VCaP (cell line): ENCODE measurements around the gene WDR18.
"Not testable (repeated sequence)": the region's sequence is repeated elsewhere in the genome, so short reads cannot be mapped to it uniquely, and the experiment has no call there.

ENCODE experiments used
- H3K27ac ChIP-seq: fragments of 450-650 bp; 2 replicates; pipeline ENCODE4 v1.5.1; 2017
- TF ChIP-seq, protein P1 (sequence below): fragments of 450-650 bp; conservative IDR thresholded peaks from 2 replicates; pipeline ENCODE4 v1.5.1; 2017; ENCODE audit warnings: mild to moderate bottlenecking, moderate library complexity

WDR18 gene

GRCh38 chr19:952680-953444 is 31.3 kb upstream of the WDR18 start:
- TF ChIP-seq, protein P1, sequence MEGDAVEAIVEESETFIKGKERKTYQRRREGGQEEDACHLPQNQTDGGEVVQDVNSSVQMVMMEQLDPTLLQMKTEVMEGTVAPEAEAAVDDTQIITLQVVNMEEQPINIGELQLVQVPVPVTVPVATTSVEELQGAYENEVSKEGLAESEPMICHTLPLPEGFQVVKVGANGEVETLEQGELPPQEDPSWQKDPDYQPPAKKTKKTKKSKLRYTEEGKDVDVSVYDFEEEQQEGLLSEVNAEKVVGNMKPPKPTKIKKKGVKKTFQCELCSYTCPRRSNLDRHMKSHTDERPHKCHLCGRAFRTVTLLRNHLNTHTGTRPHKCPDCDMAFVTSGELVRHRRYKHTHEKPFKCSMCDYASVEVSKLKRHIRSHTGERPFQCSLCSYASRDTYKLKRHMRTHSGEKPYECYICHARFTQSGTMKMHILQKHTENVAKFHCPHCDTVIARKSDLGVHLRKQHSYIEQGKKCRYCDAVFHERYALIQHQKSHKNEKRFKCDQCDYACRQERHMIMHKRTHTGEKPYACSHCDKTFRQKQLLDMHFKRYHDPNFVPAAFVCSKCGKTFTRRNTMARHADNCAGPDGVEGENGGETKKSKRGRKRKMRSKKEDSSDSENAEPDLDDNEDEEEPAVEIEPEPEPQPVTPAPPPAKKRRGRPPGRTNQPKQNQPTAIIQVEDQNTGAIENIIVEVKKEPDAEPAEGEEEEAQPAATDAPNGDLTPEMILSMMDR, result no peak
- peak overlapping the region; percentile 80 for H3K27ac ChIP-seq

- TF ChIP-seq, protein P1, result no peak
- H3K27ac ChIP-seq, result peak overlapping the region; percentile 80; the same call in 1 of the 2 replicates
These were observed 30.5 kb upstream of the WDR18 start for GRCh38 chr19:953445-954271.

DNA sequence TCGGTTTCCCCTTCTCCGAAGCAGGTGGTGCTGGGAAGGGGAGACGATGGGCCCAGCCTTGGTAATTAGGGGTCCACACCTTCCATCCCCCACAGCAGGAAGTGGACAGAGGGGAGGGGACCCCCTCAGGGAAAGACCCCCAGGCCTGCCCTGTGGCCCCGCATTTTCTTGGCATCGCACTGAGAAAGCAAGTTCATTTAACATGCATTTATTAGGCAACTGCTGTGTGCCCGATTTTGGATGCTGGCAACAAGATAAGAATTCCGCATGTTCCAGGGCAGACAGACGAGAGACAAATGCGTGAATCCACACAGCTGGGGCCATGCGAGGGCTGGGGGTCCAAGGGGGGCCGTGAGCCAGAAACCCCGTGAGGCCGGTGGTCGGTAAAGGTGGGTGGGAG is 29.9 kb upstream of the WDR18 start:
- no peak overlapping the region for H3K27ac ChIP-seq
- TF ChIP-seq, protein P1, result no peak

- TF ChIP-seq, protein P1, result no peak
- no peak overlapping the region for H3K27ac ChIP-seq
These were observed 29.3 kb upstream of the WDR18 start for GRCh38 chr19:954672-955494.

GRCh38 chr19:955803-956765 is 28.1 kb upstream of the WDR18 start:
- TF ChIP-seq, protein P1, result no peak
- H3K27ac ChIP-seq, result no peak overlapping the region

DNA sequence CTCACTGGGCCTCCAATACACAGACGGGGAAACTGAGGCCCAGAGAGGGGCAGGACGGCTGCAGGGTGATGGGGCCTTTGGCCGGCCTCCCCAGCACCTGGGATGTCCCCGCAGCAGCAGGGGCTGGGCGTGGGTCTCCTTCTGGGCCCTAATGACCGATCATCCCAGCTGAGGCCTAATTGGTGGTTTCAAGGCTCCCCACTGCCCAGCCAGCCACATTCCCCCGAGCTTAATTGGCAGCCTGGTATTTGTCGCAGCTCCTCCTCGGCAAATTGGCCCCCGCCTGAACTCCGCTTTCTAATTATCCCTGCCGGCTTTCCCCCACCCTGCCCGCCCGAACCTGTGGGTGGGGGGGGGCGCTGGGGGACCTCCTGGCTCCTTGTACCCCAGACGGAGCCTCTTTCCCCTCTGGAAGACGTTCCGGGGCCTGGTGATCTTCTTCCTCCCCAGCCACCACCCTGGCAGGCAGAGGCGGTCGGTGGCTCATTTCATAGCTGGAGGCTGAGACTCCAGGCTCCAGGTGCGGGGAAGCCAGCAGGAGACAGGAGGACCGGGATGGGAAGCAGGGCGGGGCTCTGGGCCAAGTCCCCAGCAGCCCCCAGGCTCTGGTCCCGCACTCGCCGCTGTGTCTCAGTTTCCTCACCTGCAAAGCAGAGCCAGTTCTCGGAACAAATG is 27.2 kb upstream of the WDR18 start:
- TF ChIP-seq, protein P1, result no peak
- H3K27ac ChIP-seq, result no peak overlapping the region

- not testable (repeated sequence) for H3K27ac ChIP-seq
These were observed 26.6 kb upstream of the WDR18 start for GRCh38 chr19:957578-957977.
